GM12878 (cell line): Measurements from ENCODE around the gene ENSA. TPM values are rescaled to one million over a fixed set of nuclear protein-coding genes. Genes with fewer than 3 reads are reported as not detected.
A peak's percentile ranks its signal among the peaks of the same experiment; 100 is the strongest.

ENCODE experiments used
- ATAC-seq: fragments of 200-7000 bp; cut with Tn5 transposase; 3 replicates; pipeline ENCODE4 v1.9.1; 2020; ENCODE audit warnings: mild to moderate bottlenecking, moderate library complexity
- BruUV-seq: library from RNA; stranded (reverse); fragments of 400-500 nt; replicated peaks from 2 replicates; lab custom pipeline; 2021; lab: Mats Ljungman, UMichigan
- CTCF ChIA-PET: fragments of 300-600 bp; sonication (Branson Sonifier 250); formaldehyde crosslinking; extraction: SDS; loops from one replicate; lab custom pipeline; 2021; ENCODE audit warnings: inconsistent platforms; lab: Yijun Ruan, JAX
- POLR2A ChIA-PET: fragments of 350-600 bp; formaldehyde crosslinking; extraction: SDS; loops from one replicate; lab custom pipeline; 2021; ENCODE audit warnings: inconsistent platforms; lab: Charles Lee
- RAD21 ChIA-PET: fragments of 300-600 bp; sonication (Branson Sonifier 250); formaldehyde crosslinking; loops from one replicate; lab custom pipeline; 2023; ENCODE audit warnings: antibody characterized with exemption; ENCODE audit not compliant: unreplicated experiment; lab: Charles Lee
- SMC1A ChIA-PET: fragments of 300-600 bp; sonication (Branson Sonifier 250); formaldehyde crosslinking; loops from one replicate; lab custom pipeline; 2023; ENCODE audit not compliant: unreplicated experiment, uncharacterized antibody; lab: Charles Lee
- DNase-seq: peaks from one replicate; pipeline ENCODE4 v3.0.0-alpha.2; 2011; ENCODE audit warnings: low read depth, low spot score
- FAIRE-seq: peaks from 3 replicates; lab custom pipeline; 2011; peaks lifted over from hg19 to GRCh38; lab: Jason Lieb, UNC
- H2AFZ ChIP-seq: 2 replicates; pipeline ENCODE4 v1.6.0; 2011; ENCODE audit warnings: low read depth, low read length, control low read depth; ENCODE audit not compliant: control insufficient read depth
- H3K27ac ChIP-seq: 2 replicates; pipeline ENCODE4 v1.5.1; 2011; ENCODE audit warnings: control low read depth; ENCODE audit not compliant: control insufficient read depth, insufficient read depth
- H3K27me3 ChIP-seq, 2 experiments: replicated peaks in 1 of 2; 2 replicates each; pipeline versions ENCODE4 v1.6.0 to v1.6.1; 2011; ENCODE audit warnings: low read length in 1 of 2; ENCODE audit not compliant: control insufficient read depth in 2 of 2, insufficient read depth in 2 of 2
- H3K36me3 ChIP-seq, 2 experiments: 2 replicates each; pipeline ENCODE4 v1.5.1; 2011; ENCODE audit warnings: low read length in 1 of 2; ENCODE audit not compliant: control insufficient read depth in 2 of 2, insufficient read depth in 2 of 2
- H3K4me1 ChIP-seq: 2 replicates; pipeline ENCODE4 v1.6.1; 2011; ENCODE audit warnings: mild to moderate bottlenecking, low read length, moderate library complexity, mixed read lengths; ENCODE audit not compliant: control insufficient read depth, insufficient read depth
- H3K4me2 ChIP-seq: 2 replicates; pipeline ENCODE4 v1.6.0; 2011; ENCODE audit warnings: control low read depth; ENCODE audit not compliant: control insufficient read depth, insufficient read depth
- H3K4me3 ChIP-seq: fragments of 200-600 bp; sonication (generic); 2 replicates; pipeline ENCODE4 v1.5.1; 2016
- H3K79me2 ChIP-seq: 2 replicates; pipeline ENCODE4 v1.6.0; 2011; ENCODE audit warnings: low read length; ENCODE audit not compliant: control insufficient read depth, insufficient read depth
- H3K9ac ChIP-seq: 2 replicates; pipeline ENCODE4 v1.8.0; 2011; ENCODE audit warnings: low read length, control low read depth, mixed read lengths; ENCODE audit not compliant: control insufficient read depth, insufficient read depth
- H3K9me3 ChIP-seq: replicated peaks from 3 replicates; pipeline ENCODE4 v1.5.1; 2011; ENCODE audit warnings: mild to moderate bottlenecking, low read length; ENCODE audit not compliant: control insufficient read depth, insufficient read depth
- H4K20me1 ChIP-seq: 2 replicates; pipeline ENCODE4 v1.6.0; 2011; ENCODE audit not compliant: control insufficient read depth, insufficient read depth
- CBX5 ChIP-seq: sonication (generic); IDR thresholded peaks from 2 replicates; pipeline ENCODE4 v1.6.1; 2016; ENCODE audit warnings: low read depth, moderate library complexity, mild to moderate bottlenecking, inconsistent platforms
- HDAC6 ChIP-seq: fragments of 200-600 bp; sonication (generic); IDR thresholded peaks from one replicate; pipeline ENCODE4 v1.8.0; 2017; ENCODE audit warnings: antibody characterized with exemption; ENCODE audit not compliant: unreplicated experiment
- NBN ChIP-seq: fragments of 450-650 bp; IDR thresholded peaks from 2 replicates; pipeline ENCODE4 v1.6.1; 2016
- NFXL1 ChIP-seq: fragments of 450-650 bp; IDR thresholded peaks from 2 replicates; pipeline ENCODE4 v1.6.1; 2017; ENCODE audit warnings: antibody characterized with exemption, mild to moderate bottlenecking, borderline replicate concordance
- PAX5 ChIP-seq: IDR thresholded peaks from 2 replicates; pipeline ENCODE4 v1.6.1; 2011; ENCODE audit warnings: low read depth, low read length, borderline replicate concordance
- PBX3 ChIP-seq: IDR thresholded peaks from 2 replicates; pipeline ENCODE4 v1.6.1; 2011; ENCODE audit warnings: mild to moderate bottlenecking, low read depth, low read length, moderate library complexity; ENCODE audit not compliant: insufficient replicate concordance
- PML ChIP-seq: IDR thresholded peaks from 2 replicates; pipeline ENCODE4 v1.6.1; 2012; ENCODE audit warnings: low read length, inconsistent platforms
- RB1 ChIP-seq: fragments of 450-650 bp; formaldehyde crosslinking; IDR thresholded peaks from 2 replicates; pipeline ENCODE4 v1.6.1; 2017; ENCODE audit warnings: mild to moderate bottlenecking, borderline replicate concordance
- TARDBP ChIP-seq: IDR thresholded peaks from 2 replicates; pipeline ENCODE4 v1.6.1; 2016; ENCODE audit warnings: borderline replicate concordance
- TCF7 ChIP-seq: IDR thresholded peaks from 2 replicates; pipeline ENCODE4 v1.6.1; 2014; ENCODE audit warnings: antibody characterized with exemption, borderline replicate concordance
- USF2 ChIP-seq: IDR thresholded peaks from 2 replicates; pipeline ENCODE4 v1.6.1; 2011; ENCODE audit warnings: low read depth, low read length, improper control_type of control experiment, borderline replicate concordance
- WGBS: methylation state at CpG from one replicate; pipeline ENCODE4 v1.1.6; 2016; ENCODE audit warnings: low lambda C conversion rate; ENCODE audit not compliant: insufficient replicate concordance, insufficient coverage; ENCODE audit errors: missing lambda C conversion rate; 5-methylcytosine and 5-hydroxymethylcytosine counted together
- in situ Hi-C: fragments of 300-500 bp; cut with MboI; formaldehyde crosslinking; loops from 9 replicates; pipeline ENCODE4 v1.14.3; 2018; ENCODE audit warnings: mixed read lengths
- intact Hi-C: fragments of 100-400 bp; cut with micrococcal nuclease; formaldehyde crosslinking; loops from one replicate; pipeline ENCODE4 v1.14.2; 2022; ENCODE audit not compliant: unreplicated experiment
- polyA plus RNA-seq, 11 experiments: library from polyadenylated mRNA; depleted of rRNA in 4 of 11; unstranded in 6 of 11; stranded (reverse) in 5 of 11; fragments of >200 nt; fragmentation: Nextera tagmentation in 4 of 11; fragmentation: Illumina TruSeq in 1 of 11; extraction: Ambion mirVana in 4 of 11; extraction: Trizol in 1 of 11; gene quantifications; 1 replicate in 1 of 11; 2 replicates in 10 of 11; pipeline versions ENCODE4 v1.2.1 to v1.2.3, GENCODE V29; 2011 to 2016; ENCODE audit warnings: inconsistent platforms in 2 of 11, missing spikeins in 2 of 11, low read depth in 1 of 11
- total RNA-seq, 4 experiments: library from RNA; depleted of rRNA in 3 of 4; stranded (reverse); fragments of >200 nt in 3 of 4; fragmentation: Illumina TruSeq in 1 of 4; extraction: Trizol in 1 of 4; gene quantifications; 2 replicates each; pipeline versions ENCODE4 v1.2.1 to v1.2.3, GENCODE V29; 2013 to 2021
- TF ChIP-seq, protein P1 (sequence below): fragments of 450-650 bp; IDR thresholded peaks from 2 replicates; pipeline ENCODE4 v1.6.1; 2018; ENCODE audit warnings: mild to moderate bottlenecking, low read depth, moderate library complexity; ENCODE audit not compliant: partially characterized antibody
- TF ChIP-seq, protein P2 (sequence below): fragments of 450-650 bp; IDR thresholded peaks from 2 replicates; pipeline ENCODE4 v1.6.1; 2017; ENCODE audit warnings: mild to moderate bottlenecking, moderate library complexity

The ENSA gene
- total and polyA plus RNA-seq, 10 of the 15 experiments (the other 5 are each of a cell fraction or from before 2014, with no cell fraction given): 56.1 to 605 (median 143) TPM

GRCh38 chr1:150579945-150580642 lies 49.3 kb downstream of the ENSA start:
- peak overlapping the region; percentile 57 for H3K4me2 ChIP-seq
- no peaks in the 10 kb centered on the region for H3K9me3 ChIP-seq
- no peaks in the 10 kb centered on the region for H3K27me3 ChIP-seq
- 70% methylated on average over 15 of the region's 15 CpGs for WGBS
- no peak for ATAC-seq
- FAIRE-seq: no peak
- intact Hi-C loops (loop anchor here (1.0 to 2.0 kb wide), 3 partner anchors 18 to 49 kb away; partner anchors contain the start of gene ENSA), in situ Hi-C loops (no loop called here)
- SMC1A ChIA-PET: interaction anchor here (0.7 to 13.6 kb wide), 15 partner anchors 10 to 342 kb away, joined by 3 to 388 read pairs (median 5); partner anchors contain the start of genes CTSS, ENSA and GOLPH3L
- H3K9ac ChIP-seq: peak overlapping the region; percentile 84
- DNase-seq: no peak
- RAD21 ChIA-PET: interaction anchor here (0.8 to 14.4 kb wide), 15 partner anchors 9 to 294 kb away, joined by 3 to 387 read pairs (median 5); partner anchors contain the start of genes ENSA, FALEC and GOLPH3L
- H3K4me1 ChIP-seq: peaks cover 3% of the 10 kb centered on the region; the same call in 1 of the 2 replicates
- peak overlapping the region; percentile 90 for H3K27ac ChIP-seq
- BruUV-seq: TSS peak; percentile 95
- CTCF ChIA-PET: interaction anchor here (0.8 to 16.3 kb wide), 9 partner anchors 9 to 277 kb away, joined by 3 to 289 read pairs (median 3); partner anchors contain the start of gene ENSA
- peaks cover 12% of the 10 kb centered on the region; the same call in 1 of the 2 replicates for H4K20me1 ChIP-seq
- peaks cover 52% of the 10 kb centered on the region for H3K79me2 ChIP-seq
- H2AFZ ChIP-seq: peak overlapping the region; percentile 68
- peak overlapping the region; percentile 64 for H3K4me3 ChIP-seq
- H3K36me3 ChIP-seq: peaks cover 0 to 2% of the 10 kb centered on the region in 2 experiments; a peak in 2 of 4 replicates
- POLR2A ChIA-PET: interaction anchor here (0.6 to 10.5 kb wide), 14 partner anchors 9 to 481 kb away, joined by 3 to 324 read pairs (median 7); partner anchors contain the start of genes ENSA and RPRD2
- TF ChIP-seq NFXL1 (no peak), PAX5 (no peak), PBX3 (no peak), TARDBP (0 out of 2 replicates have a peak, but pooled peaks have one; percentile 38), HDAC6 (peak; percentile 9), NBN (0 out of 2 replicates have a peak, but pooled peaks have one; percentile 27), RB1 (no peak), PML (no peak), CBX5 (no peak), USF2 (no peak), TCF7 (0 out of 2 replicates have a peak, but pooled peaks have one; percentile 11)
- TF ChIP-seq, protein P1, sequence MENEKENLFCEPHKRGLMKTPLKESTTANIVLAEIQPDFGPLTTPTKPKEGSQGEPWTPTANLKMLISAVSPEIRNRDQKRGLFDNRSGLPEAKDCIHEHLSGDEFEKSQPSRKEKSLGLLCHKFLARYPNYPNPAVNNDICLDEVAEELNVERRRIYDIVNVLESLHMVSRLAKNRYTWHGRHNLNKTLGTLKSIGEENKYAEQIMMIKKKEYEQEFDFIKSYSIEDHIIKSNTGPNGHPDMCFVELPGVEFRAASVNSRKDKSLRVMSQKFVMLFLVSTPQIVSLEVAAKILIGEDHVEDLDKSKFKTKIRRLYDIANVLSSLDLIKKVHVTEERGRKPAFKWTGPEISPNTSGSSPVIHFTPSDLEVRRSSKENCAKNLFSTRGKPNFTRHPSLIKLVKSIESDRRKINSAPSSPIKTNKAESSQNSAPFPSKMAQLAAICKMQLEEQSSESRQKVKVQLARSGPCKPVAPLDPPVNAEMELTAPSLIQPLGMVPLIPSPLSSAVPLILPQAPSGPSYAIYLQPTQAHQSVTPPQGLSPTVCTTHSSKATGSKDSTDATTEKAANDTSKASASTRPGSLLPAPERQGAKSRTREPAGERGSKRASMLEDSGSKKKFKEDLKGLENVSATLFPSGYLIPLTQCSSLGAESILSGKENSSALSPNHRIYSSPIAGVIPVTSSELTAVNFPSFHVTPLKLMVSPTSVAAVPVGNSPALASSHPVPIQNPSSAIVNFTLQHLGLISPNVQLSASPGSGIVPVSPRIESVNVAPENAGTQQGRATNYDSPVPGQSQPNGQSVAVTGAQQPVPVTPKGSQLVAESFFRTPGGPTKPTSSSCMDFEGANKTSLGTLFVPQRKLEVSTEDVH: peak; percentile 22
- TF ChIP-seq, protein P2, sequence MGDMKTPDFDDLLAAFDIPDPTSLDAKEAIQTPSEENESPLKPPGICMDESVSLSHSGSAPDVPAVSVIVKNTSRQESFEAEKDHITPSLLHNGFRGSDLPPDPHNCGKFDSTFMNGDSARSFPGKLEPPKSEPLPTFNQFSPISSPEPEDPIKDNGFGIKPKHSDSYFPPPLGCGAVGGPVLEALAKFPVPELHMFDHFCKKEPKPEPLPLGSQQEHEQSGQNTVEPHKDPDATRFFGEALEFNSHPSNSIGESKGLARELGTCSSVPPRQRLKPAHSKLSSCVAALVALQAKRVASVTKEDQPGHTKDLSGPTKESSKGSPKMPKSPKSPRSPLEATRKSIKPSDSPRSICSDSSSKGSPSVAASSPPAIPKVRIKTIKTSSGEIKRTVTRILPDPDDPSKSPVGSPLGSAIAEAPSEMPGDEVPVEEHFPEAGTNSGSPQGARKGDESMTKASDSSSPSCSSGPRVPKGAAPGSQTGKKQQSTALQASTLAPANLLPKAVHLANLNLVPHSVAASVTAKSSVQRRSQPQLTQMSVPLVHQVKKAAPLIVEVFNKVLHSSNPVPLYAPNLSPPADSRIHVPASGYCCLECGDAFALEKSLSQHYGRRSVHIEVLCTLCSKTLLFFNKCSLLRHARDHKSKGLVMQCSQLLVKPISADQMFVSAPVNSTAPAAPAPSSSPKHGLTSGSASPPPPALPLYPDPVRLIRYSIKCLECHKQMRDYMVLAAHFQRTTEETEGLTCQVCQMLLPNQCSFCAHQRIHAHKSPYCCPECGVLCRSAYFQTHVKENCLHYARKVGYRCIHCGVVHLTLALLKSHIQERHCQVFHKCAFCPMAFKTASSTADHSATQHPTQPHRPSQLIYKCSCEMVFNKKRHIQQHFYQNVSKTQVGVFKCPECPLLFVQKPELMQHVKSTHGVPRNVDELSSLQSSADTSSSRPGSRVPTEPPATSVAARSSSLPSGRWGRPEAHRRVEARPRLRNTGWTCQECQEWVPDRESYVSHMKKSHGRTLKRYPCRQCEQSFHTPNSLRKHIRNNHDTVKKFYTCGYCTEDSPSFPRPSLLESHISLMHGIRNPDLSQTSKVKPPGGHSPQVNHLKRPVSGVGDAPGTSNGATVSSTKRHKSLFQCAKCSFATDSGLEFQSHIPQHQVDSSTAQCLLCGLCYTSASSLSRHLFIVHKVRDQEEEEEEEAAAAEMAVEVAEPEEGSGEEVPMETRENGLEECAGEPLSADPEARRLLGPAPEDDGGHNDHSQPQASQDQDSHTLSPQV: no peak
